ENCODE measurements around the gene SUFU. TPM values are rescaled to one million over a fixed set of nuclear protein-coding genes. Genes with fewer than 3 reads are reported as not detected.

Gene SUFU
- total and polyA plus RNA-seq, 2 of the 13 experiments (the other 11 are each of a cell fraction or from before 2014, with no cell fraction given) = 2.9 to 5.5 TPM

GRCh38 chr10:102503264-102504178 is at the start of gene SUFU (continued):
- TF ChIP-seq GABPA (IDR thresholded peaks at IDR 0.05; ENCODE audit: low read depth, low read length) = no peak
- peak; percentile 49 for TF ChIP-seq GABPA (CRISPR knock-in tag; IDR thresholded peaks at IDR 0.05; ENCODE audit: low read depth)
- TF ChIP-seq AHR (CRISPR knock-in tag; IDR thresholded peaks at IDR 0.05) = no peak
- TF ChIP-seq PHF8 (CRISPR knock-in tag; IDR thresholded peaks at IDR 0.05) = peak; percentile 81
- TF ChIP-seq PHF21A (CRISPR knock-in tag; IDR thresholded peaks at IDR 0.05) = no peak
- TF ChIP-seq SRY (CRISPR knock-in tag; IDR thresholded peaks at IDR 0.05) = no peak
- peak; percentile 68 for TF ChIP-seq TARDBP (CRISPR knock-in tag; IDR thresholded peaks at IDR 0.05)
- no peak for TF ChIP-seq TFE3 (CRISPR knock-in tag; IDR thresholded peaks at IDR 0.05)
- TF ChIP-seq ZFX (CRISPR knock-in tag; IDR thresholded peaks at IDR 0.05; ENCODE audit: low read depth) = peak; percentile 79; the same call in 1 of the 2 replicates
- TF ChIP-seq MTF2 (CRISPR knock-in tag; IDR thresholded peaks at IDR 0.05; ENCODE audit: borderline replicate concordance) = no peak
- TF ChIP-seq MEIS1 (CRISPR knock-in tag; IDR thresholded peaks at IDR 0.05; ENCODE audit: borderline replicate concordance) = no peak
- TF ChIP-seq SRSF1 (optimal IDR thresholded peaks at IDR 0.05; ENCODE audit: low read depth, low read length) = no peak
- no peak for TF ChIP-seq ZNF879 (CRISPR knock-in tag; IDR thresholded peaks at IDR 0.05)
- no peak for TF ChIP-seq SMYD3 (CRISPR knock-in tag; IDR thresholded peaks at IDR 0.05)
- TF ChIP-seq, protein P1, sequence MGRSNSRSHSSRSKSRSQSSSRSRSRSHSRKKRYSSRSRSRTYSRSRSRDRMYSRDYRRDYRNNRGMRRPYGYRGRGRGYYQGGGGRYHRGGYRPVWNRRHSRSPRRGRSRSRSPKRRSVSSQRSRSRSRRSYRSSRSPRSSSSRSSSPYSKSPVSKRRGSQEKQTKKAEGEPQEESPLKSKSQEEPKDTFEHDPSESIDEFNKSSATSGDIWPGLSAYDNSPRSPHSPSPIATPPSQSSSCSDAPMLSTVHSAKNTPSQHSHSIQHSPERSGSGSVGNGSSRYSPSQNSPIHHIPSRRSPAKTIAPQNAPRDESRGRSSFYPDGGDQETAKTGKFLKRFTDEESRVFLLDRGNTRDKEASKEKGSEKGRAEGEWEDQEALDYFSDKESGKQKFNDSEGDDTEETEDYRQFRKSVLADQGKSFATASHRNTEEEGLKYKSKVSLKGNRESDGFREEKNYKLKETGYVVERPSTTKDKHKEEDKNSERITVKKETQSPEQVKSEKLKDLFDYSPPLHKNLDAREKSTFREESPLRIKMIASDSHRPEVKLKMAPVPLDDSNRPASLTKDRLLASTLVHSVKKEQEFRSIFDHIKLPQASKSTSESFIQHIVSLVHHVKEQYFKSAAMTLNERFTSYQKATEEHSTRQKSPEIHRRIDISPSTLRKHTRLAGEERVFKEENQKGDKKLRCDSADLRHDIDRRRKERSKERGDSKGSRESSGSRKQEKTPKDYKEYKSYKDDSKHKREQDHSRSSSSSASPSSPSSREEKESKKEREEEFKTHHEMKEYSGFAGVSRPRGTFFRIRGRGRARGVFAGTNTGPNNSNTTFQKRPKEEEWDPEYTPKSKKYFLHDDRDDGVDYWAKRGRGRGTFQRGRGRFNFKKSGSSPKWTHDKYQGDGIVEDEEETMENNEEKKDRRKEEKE (IDR thresholded peaks at IDR 0.05) = no peak
- no peak for TF ChIP-seq ZBTB4 (CRISPR knock-in tag; IDR thresholded peaks at IDR 0.05; ENCODE audit: borderline replicate concordance)
- TF ChIP-seq, protein P2, sequence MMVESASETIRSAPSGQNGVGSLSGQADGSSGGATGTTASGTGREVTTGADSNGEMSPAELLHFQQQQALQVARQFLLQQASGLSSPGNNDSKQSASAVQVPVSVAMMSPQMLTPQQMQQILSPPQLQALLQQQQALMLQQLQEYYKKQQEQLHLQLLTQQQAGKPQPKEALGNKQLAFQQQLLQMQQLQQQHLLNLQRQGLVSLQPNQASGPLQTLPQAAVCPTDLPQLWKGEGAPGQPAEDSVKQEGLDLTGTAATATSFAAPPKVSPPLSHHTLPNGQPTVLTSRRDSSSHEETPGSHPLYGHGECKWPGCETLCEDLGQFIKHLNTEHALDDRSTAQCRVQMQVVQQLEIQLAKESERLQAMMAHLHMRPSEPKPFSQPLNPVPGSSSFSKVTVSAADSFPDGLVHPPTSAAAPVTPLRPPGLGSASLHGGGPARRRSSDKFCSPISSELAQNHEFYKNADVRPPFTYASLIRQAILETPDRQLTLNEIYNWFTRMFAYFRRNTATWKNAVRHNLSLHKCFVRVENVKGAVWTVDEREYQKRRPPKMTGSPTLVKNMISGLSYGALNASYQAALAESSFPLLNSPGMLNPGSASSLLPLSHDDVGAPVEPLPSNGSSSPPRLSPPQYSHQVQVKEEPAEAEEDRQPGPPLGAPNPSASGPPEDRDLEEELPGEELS (CRISPR knock-in tag; IDR thresholded peaks at IDR 0.05) = no peak
- no peak for TF ChIP-seq RCOR2 (CRISPR knock-in tag; IDR thresholded peaks at IDR 0.05)
- TF ChIP-seq ZNF34 (CRISPR knock-in tag; IDR thresholded peaks at IDR 0.05; ENCODE audit: borderline replicate concordance) = no peak

Measured in HepG2 (cell line).